ENCODE data around the gene TMEM245.

- no peak for TF ChIP-seq EZH2phosphoT487 (IDR thresholded peaks at IDR 0.05; ENCODE audit: insufficient read depth, low read depth)
- TF ChIP-seq EZH2 (IDR thresholded peaks at IDR 0.05; ENCODE audit: insufficient read depth, poor library complexity, severe bottlenecking) = no peak
Observed at GRCh38 chr9:109129470-109130197, 9.9 kb upstream of the TMEM245 start.

Data from GM23248 (cell line).